Erythroblast (primary cell): ENCODE measurements around the gene MMP1.

Experiments
- GATA1 ChIP-seq: IDR thresholded peaks from 2 replicates; pipeline ENCODE4 v1.6.1; 2011; ENCODE audit warnings: low read depth, mild to moderate bottlenecking, control low read depth, low read length, moderate library complexity
- POLR2A ChIP-seq: IDR thresholded peaks from 2 replicates; pipeline ENCODE4 v1.6.1; 2011; ENCODE audit warnings: mild to moderate bottlenecking, low read length

DNA sequence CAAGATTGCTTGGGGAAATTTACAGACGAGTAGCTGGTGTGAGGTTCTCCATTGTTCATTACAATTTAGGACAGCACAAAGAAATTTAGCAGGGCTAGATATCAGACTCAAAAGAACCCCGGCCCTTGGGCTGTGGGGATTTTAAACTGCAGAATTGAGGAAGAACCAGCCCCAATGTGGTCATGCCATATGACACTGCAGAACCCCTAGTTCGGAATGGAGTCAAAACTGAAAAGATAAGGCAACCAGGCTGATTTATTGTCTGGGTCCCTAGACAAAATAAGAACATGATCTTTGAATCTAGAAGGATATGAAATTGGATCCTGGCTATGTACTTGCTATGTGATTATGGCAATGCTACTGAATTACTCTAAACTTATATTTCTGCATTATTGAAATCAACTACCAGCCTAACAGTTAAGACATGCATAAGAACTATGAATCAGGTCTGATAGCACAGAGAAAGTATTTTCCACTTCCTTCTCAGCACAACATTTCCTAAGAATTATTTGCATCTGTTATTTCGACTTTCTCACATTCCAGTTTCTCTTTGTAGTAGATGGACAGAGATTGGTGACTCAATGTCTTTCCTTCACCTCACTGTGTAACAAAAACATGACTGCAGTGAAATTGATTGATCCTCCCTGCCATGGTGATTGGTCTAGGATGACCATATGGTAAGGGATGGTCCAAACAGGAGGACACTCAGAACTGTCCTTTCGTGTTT is 32.2 kb upstream of the MMP1 start:
- TF ChIP-seq POLR2A (no peak), GATA1 (no peak)
